Lower leg skin (tissue), 4 donors: ENCODE results near the gene CENPB. TPM values are rescaled to one million over a fixed set of nuclear protein-coding genes. Genes with fewer than 3 reads are reported as not detected.

Experiments
- DNase-seq, 2 donors: peaks; one replicate each; pipeline ENCODE4 v3.0.0-alpha.2; 2019; ENCODE audit warnings: low spot score in 2 of 2
- H3K4me3 ChIP-seq: fragments of 200-600 bp; sonication (generic); 2 replicates; pipeline ENCODE4 v1.5.1; 2017; ENCODE audit warnings: mild to moderate bottlenecking, low read depth; ENCODE audit not compliant: poor library complexity, severe bottlenecking
- POLR2A ChIP-seq, 2 donors: fragments of 450-650 bp; IDR thresholded peaks; one replicate each; pipeline ENCODE4 v1.6.1; 2016 to 2017; ENCODE audit warnings: antibody characterized with exemption in 2 of 2, mild to moderate bottlenecking in 1 of 2, moderate library complexity in 1 of 2
- WGBS, 2 donors: methylation state at CpG; one replicate each; pipeline ENCODE4 v1.1.5; 2018; 5-methylcytosine and 5-hydroxymethylcytosine counted together
- intact Hi-C: fragments of 100-400 bp; cut with DNase I; formaldehyde crosslinking; loops from one replicate; pipeline ENCODE4 v1.15.0; 2023; ENCODE audit warnings: low total_unique reads
- total RNA-seq, 4 donors: library from RNA; depleted of rRNA; stranded (reverse); fragments of >200 nt; gene quantifications; one replicate each; pipeline ENCODE4 v1.1.0, GENCODE V29; 2016
- TF ChIP-seq, protein P1 (sequence below), 3 donors: fragments of 450-650 bp; IDR thresholded peaks; one replicate each; pipeline ENCODE4 v1.5.1; 2016; ENCODE audit warnings: antibody characterized with exemption in 3 of 3, mild to moderate bottlenecking in 3 of 3, moderate library complexity in 2 of 3

CENPB gene
- total RNA-seq, 4 donors from 2014 or later = 94.4 to 109 (median 99.8) TPM

DNA sequence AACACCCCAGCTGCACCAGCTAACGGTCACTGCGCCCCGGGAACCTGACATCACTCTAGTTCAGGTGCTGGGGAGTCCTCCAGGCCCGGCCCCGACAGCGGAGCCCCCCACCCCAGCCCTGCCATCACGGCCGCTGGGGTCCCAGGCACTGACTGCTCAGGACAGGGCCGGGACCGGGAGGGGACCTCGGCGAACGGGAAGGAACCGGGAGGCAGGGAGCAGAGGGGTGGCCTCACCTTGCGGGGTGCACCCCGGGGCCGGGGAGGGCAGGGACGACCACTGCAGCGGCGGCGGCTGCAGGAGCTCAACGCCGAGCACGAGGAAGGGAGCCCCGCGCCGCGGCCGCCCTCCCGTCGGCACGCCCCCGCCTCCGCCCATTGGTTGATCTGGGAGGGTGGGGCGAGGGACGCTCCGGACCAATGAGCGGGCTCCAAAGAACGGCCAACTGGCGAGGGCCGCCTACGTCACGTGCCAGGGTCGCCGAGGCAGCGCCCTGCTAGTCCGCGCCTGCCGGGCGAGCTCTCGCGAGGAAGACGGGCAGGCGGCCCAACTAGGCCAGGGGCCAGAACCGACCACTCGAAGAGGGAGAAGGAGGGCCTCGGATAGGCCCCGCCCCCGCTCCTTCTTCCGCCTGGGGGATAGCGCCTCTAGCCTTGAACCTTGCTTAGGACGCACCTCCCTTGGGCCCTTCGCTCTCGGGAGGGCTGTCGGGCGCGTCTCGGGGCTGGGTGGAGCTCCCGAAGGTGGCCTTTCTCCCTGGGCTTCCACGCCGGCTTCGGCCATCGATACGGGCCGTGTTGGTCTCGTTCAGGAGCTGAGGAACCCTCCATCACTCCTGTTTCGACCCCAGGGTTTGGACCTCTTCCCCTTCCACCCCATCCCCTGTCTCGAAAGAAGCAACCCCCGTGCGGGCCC is 18.9 kb downstream of the CENPB start, which contains the start of gene ADISSP:
Gene ADISSP, minus strand, starts transcription at position 327 of the 915 bp plus-strand sequence. CDS start 7,653 bp downstream, outside the sequence.
- 1 to 2% methylated on average over 56 to 72 of the region's 80 CpGs for WGBS, 2 donors
- H3K4me3 ChIP-seq = peak within 1 kb of the TSS; percentile 70
- DNase-seq = peak; percentile 97 to 100
- intact Hi-C loops = no loop called here
- TF ChIP-seq, protein P1, sequence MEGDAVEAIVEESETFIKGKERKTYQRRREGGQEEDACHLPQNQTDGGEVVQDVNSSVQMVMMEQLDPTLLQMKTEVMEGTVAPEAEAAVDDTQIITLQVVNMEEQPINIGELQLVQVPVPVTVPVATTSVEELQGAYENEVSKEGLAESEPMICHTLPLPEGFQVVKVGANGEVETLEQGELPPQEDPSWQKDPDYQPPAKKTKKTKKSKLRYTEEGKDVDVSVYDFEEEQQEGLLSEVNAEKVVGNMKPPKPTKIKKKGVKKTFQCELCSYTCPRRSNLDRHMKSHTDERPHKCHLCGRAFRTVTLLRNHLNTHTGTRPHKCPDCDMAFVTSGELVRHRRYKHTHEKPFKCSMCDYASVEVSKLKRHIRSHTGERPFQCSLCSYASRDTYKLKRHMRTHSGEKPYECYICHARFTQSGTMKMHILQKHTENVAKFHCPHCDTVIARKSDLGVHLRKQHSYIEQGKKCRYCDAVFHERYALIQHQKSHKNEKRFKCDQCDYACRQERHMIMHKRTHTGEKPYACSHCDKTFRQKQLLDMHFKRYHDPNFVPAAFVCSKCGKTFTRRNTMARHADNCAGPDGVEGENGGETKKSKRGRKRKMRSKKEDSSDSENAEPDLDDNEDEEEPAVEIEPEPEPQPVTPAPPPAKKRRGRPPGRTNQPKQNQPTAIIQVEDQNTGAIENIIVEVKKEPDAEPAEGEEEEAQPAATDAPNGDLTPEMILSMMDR (IDR thresholded peaks at IDR 0.05) = no peak
- no peak for TF ChIP-seq POLR2A (IDR thresholded peaks at IDR 0.05)

DNA sequence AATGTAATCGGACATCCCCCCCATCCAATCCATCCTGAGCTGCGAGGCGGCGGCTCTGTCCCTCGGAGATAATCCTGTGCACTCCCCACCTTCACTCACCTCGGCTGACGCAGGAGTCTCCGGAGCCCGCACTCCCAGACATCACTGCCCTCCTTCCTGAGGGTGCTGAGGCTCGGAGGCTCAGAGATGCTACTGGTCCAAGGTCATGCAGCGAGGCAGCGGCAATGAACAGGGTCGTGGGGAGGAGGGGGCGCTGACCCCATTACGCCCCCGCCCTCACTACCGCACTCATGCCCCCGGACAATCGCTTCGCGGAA is 19.5 kb downstream of the CENPB start:
- peak in 1 of 2 donors; percentile 90 for DNase-seq
- 0 to 2% methylated on average over 17 to 20 of the region's 21 CpGs for WGBS, 2 donors
- intact Hi-C loops = no loop called here
- TF ChIP-seq POLR2A (IDR thresholded peaks at IDR 0.05) = no peak
- TF ChIP-seq, protein P1 (IDR thresholded peaks at IDR 0.05) = no peak
- peak overlapping the region; percentile 70 for H3K4me3 ChIP-seq

DNA sequence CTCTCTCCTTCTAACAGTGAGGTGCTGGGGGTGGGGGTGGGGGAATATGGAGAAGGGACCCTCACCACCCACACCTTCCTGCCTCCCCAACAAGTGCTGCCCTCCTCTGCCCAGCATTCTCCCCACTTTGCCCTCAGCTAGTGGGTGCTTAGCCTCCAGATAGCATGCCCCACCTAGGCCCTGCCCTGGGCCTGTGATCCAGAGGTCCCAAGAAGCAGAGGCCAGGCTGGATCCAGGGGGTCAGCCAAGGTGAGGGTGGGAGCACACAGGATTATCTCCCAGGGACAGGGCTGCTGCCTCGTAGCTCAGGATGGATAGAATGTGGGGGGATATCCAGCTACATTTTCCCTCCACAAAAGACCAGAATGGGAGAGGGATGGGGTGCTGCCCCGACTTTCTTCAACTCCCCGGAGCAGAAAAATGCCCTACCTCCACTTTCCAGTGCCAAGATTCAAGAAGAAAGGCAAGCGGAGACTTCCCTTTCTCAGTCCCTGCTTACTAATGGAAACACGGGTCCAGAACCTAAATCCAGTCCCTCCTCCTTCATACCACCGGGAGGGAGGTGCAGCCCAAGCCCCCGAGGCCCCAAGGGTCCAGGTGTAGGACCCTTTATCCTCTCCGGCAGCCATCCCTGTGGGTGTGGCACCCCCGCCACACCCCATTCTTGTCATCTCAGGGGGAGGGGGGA is 20.0 kb downstream of the CENPB start:
- H3K4me3 ChIP-seq = peak overlapping the region; percentile 70
- intact Hi-C loops = no loop called here
- WGBS, 2 donors = 16 to 25% methylated on average over 9 of the region's 9 CpGs
- TF ChIP-seq, protein P1 (IDR thresholded peaks at IDR 0.05) = no peak
- no peak for TF ChIP-seq POLR2A (IDR thresholded peaks at IDR 0.05)
- no peak for DNase-seq

DNA sequence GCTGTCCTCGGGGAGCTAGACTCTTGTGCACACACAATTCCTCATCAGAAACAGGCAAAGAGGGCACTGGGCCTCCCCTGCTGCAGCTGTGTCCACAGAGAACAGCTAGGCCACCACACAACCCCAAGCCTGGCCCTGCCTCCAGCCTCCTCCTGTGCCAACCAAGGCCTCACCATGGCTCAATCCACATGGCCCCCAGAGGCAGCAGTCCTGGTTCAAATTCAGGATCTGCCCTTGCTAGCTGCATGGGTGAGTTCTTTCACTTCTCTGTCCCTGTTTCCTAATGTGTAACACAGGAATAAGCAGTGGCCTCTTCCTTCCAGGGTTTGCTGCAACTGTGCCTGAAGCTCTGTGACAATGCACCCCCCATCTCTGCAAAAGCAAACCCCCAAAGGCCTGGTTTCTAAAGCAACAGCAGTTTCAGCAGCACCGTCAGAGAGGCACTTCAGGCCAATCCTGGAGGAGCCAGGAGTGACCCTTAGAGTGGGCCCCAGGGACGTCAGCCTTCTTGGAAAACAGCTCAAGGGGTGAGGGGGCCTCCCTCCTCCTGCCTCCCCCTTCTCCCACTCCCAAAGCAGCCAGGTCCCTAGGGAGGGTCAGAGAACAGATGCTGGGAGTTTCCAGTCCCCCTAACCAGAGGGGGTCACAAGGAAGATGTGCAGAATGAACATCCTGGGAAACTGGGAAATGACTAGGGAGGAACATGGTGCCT is 21.2 kb downstream of the CENPB start:
- TF ChIP-seq, protein P1 (IDR thresholded peaks at IDR 0.05) = no peak
- no peak for TF ChIP-seq POLR2A (IDR thresholded peaks at IDR 0.05)
- 73 to 86% methylated on average over 3 of the region's 3 CpGs for WGBS, 2 donors
- H3K4me3 ChIP-seq = no peak overlapping the region
- intact Hi-C loops = no loop called here
- no peak for DNase-seq

DNA sequence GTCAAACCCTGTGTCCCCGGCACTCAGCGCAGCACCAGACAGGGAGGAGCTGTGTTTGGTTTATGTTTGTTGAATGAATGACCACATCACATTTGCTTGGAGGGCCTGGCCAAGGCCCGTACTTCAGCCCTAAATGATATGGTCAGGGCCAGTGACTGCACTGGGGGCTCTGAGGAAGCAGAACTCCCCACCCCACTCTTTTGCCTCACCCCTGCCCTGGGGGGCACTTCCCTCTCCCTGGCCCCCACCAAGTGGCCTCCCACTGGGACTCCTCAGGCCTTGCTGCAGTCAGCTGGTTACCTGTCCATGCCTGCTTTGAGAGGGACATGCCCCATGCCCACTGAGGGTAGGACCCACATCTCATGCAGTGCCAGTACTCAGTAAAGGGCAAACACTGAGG is 21.9 kb downstream of the CENPB start:
- DNase-seq = no peak
- intact Hi-C loops = no loop called here
- TF ChIP-seq POLR2A (IDR thresholded peaks at IDR 0.05) = no peak
- TF ChIP-seq, protein P1 (IDR thresholded peaks at IDR 0.05) = no peak
- 87 to 100% methylated on average over 3 of the region's 3 CpGs for WGBS, 2 donors
- H3K4me3 ChIP-seq = no peak overlapping the region
